Measurements from ENCODE around the gene CYP4F12. TPM values are rescaled to one million over a fixed set of nuclear protein-coding genes. Genes with fewer than 3 reads are reported as not detected.

The CYP4F12 gene
- total and polyA plus RNA-seq, 2 donors (not counting 1 experiment from before 2014, with no cell fraction given), result not detected

- intact Hi-C loops (cut with micrococcal nuclease), result no loop called here
- H3K4me3 Mint-ChIP-seq, result no peak overlapping the region
- POLR2A ChIA-PET, result no interaction called here
- Histone ChIP-seq H3K79me2 (ENCODE audit: control insufficient read depth, insufficient read depth, low read length) (no peaks in the 10 kb centered on the region), H3K4me1 (ENCODE audit: control insufficient read depth in 2 of 2, insufficient read depth in 2 of 2, low read length in 2 of 2) (peaks cover 0 to 7% of the 10 kb centered on the region in 2 donors), H3K27me3 (replicated peaks in 1 of 4; ENCODE audit: control extremely low read depth in 1 of 4, control insufficient read depth in 3 of 4, insufficient read depth in 4 of 4, low read length in 3 of 4) (peaks cover 0 to 14% (median 4%) of the 10 kb centered on the region in 4 experiments), H4K20me1 (ENCODE audit: control insufficient read depth, insufficient read depth, low read length, poor library complexity, severe bottlenecking) (no peaks in the 10 kb centered on the region), H3K36me3 (replicated peaks in 1 of 2; ENCODE audit: control extremely low read depth in 1 of 2, control insufficient read depth in 1 of 2, extremely low read depth in 1 of 2, insufficient read depth in 2 of 2, low read length in 1 of 2) (no peaks in the 10 kb centered on the region), H3K27ac (ENCODE audit: low read length in 2 of 2) (no peak overlapping the region), H3K4me2 (replicated peaks; ENCODE audit: low read depth, low read length, poor library complexity, severe bottlenecking) (peak overlapping the region; percentile 59), H3K9ac (ENCODE audit: low read length) (peak overlapping the region; percentile 47), H3K9me3 (ENCODE audit: control extremely low read depth in 1 of 3, control insufficient read depth in 2 of 3, insufficient read depth in 1 of 3, low read length in 2 of 3) (no peaks in the 10 kb centered on the region), H2AFZ (ENCODE audit: insufficient read depth, low read depth, low read length, poor library complexity, severe bottlenecking) (peak overlapping the region; percentile 61), H3K4me3 (ENCODE audit: control extremely low read depth in 1 of 5, extremely low read depth in 1 of 5, insufficient read depth in 1 of 5, low read depth in 2 of 5, low read length in 4 of 5) (peak overlapping the region in 1 of 5 experiments; percentile 23)
- peak; percentile 83 for DNase-seq
- H3K9me3 Mint-ChIP-seq (ENCODE audit: insufficient read depth), result no peaks in the 10 kb centered on the region
- peaks cover 3% of the 10 kb centered on the region for H3K4me1 Mint-ChIP-seq
- no peak overlapping the region for H3K27ac Mint-ChIP-seq
- H3K27me3 Mint-ChIP-seq, result peaks cover 13% of the 10 kb centered on the region
- CTCF ChIA-PET, result interaction anchor here (0.5 to 1.2 kb wide), 9 partner anchors 99 to 1000 kb away, joined by 3 to 9 read pairs (median 4); no protein-coding TSS in a partner anchor
- TF ChIP-seq CTCF (IDR thresholded peaks at IDR 0.05), result peak; percentile 89
- no peak for TF ChIP-seq EZH2 (IDR thresholded peaks at IDR 0.05; ENCODE audit: borderline replicate concordance, insufficient read depth, low read depth, low read length, poor library complexity, severe bottlenecking)
- peak; percentile 86 for ATAC-seq (ENCODE audit: low read depth)
- WGBS (ENCODE audit: insufficient coverage), result 17% methylated on average over 17 of the region's 25 CpGs
These were observed 43.6 kb upstream of the CYP4F12 start for GRCh38 chr19:15629003-15629880.

GRCh38 chr19:15631817-15632216, 41.1 kb upstream of the CYP4F12 start:
- Histone ChIP-seq H3K4me2 (replicated peaks; ENCODE audit: low read depth, low read length, poor library complexity, severe bottlenecking) (no peak overlapping the region), H3K4me1 (ENCODE audit: control insufficient read depth in 2 of 2, insufficient read depth in 2 of 2, low read length in 2 of 2) (peaks cover 0 to 7% of the 10 kb centered on the region in 2 donors), H2AFZ (ENCODE audit: insufficient read depth, low read depth, low read length, poor library complexity, severe bottlenecking) (no peak overlapping the region), H3K79me2 (ENCODE audit: control insufficient read depth, insufficient read depth, low read length) (no peaks in the 10 kb centered on the region), H3K36me3 (replicated peaks in 1 of 2; ENCODE audit: control extremely low read depth in 1 of 2, control insufficient read depth in 1 of 2, extremely low read depth in 1 of 2, insufficient read depth in 2 of 2, low read length in 1 of 2) (no peaks in the 10 kb centered on the region), H3K4me3 (ENCODE audit: control extremely low read depth in 1 of 5, extremely low read depth in 1 of 5, insufficient read depth in 1 of 5, low read depth in 2 of 5, low read length in 4 of 5) (no peak overlapping the region), H3K9ac (ENCODE audit: low read length) (no peak overlapping the region), H4K20me1 (ENCODE audit: control insufficient read depth, insufficient read depth, low read length, poor library complexity, severe bottlenecking) (no peaks in the 10 kb centered on the region), H3K27me3 (replicated peaks in 1 of 4; ENCODE audit: control extremely low read depth in 1 of 4, control insufficient read depth in 3 of 4, insufficient read depth in 4 of 4, low read length in 3 of 4) (peaks cover 0 to 17% (median 6%) of the 10 kb centered on the region in 4 experiments), H3K9me3 (ENCODE audit: control extremely low read depth in 1 of 3, control insufficient read depth in 2 of 3, insufficient read depth in 1 of 3, low read length in 2 of 3) (no peaks in the 10 kb centered on the region), H3K27ac (ENCODE audit: low read length in 2 of 2) (no peak overlapping the region)
- H3K27ac Mint-ChIP-seq, result no peak overlapping the region
- H3K4me3 Mint-ChIP-seq, result no peak overlapping the region
- peak; percentile 19 for DNase-seq
- no peaks in the 10 kb centered on the region for H3K9me3 Mint-ChIP-seq (ENCODE audit: insufficient read depth)
- peak; percentile 36 for TF ChIP-seq CTCF (IDR thresholded peaks at IDR 0.05)
- no peak for TF ChIP-seq EZH2 (IDR thresholded peaks at IDR 0.05; ENCODE audit: borderline replicate concordance, insufficient read depth, low read depth, low read length, poor library complexity, severe bottlenecking)
- intact Hi-C loops (cut with micrococcal nuclease), result loop anchor here (5.0 kb wide), 1 partner anchor 785 kb away; no protein-coding TSS in a partner anchor
- ChIA-PET POLR2A (no interaction called here), CTCF (interaction anchor here (1.0 kb wide), 1 partner anchor 9 kb away, joined by 3 read pairs; no protein-coding TSS in a partner anchor)
- WGBS (ENCODE audit: insufficient coverage), result no CpG with 5 or more reads among the region's 9 CpGs
- H3K27me3 Mint-ChIP-seq, result peaks cover 25% of the 10 kb centered on the region
- H3K4me1 Mint-ChIP-seq, result peaks cover 3% of the 10 kb centered on the region
- ATAC-seq (ENCODE audit: low read depth), result no peak
